ENCODE data around the gene DNA2. TPM values are rescaled to one million over a fixed set of nuclear protein-coding genes. Genes with fewer than 3 reads are reported as not detected.

The DNA2 gene
- total RNA-seq, 1 donor from 2014 or later: 5.8 TPM

GRCh38 chr10:68499544-68499943 is 27.8 kb upstream of the DNA2 start:
- no peak overlapping the region for H3K4me2 ChIP-seq (ENCODE audit: low read length)
- FAIRE-seq: no peak
- TF ChIP-seq CTCF (IDR thresholded peaks at IDR 0.05; ENCODE audit: insufficient read depth, low read depth, low read length) (no peak), EZH2 (IDR thresholded peaks at IDR 0.05; ENCODE audit: insufficient read depth, low read length) (no peak)
- H3K4me1 Mint-ChIP-seq (ENCODE audit: low read depth, unreplicated experiment): no peaks in the 10 kb centered on the region
- H3K4me3 ChIP-seq (ENCODE audit: insufficient read depth, low read depth, low read length): no peak overlapping the region
- DNase-seq (ENCODE audit: low read depth): no peak
- H3K9ac ChIP-seq (ENCODE audit: low read length): no peak overlapping the region
- H3K79me2 ChIP-seq (ENCODE audit: insufficient read depth, low read length): no peaks in the 10 kb centered on the region
- no peaks in the 10 kb centered on the region for H4K20me1 ChIP-seq (ENCODE audit: insufficient read depth, low read length)
- no peak overlapping the region for H3K4me3 Mint-ChIP-seq (ENCODE audit: unreplicated experiment)
- no peak overlapping the region for H2AFZ ChIP-seq (ENCODE audit: low read depth, low read length)
- no peaks in the 10 kb centered on the region for H3K9me3 ChIP-seq (ENCODE audit: insufficient read depth, low read depth, low read length)
- no peaks in the 10 kb centered on the region for H3K27me3 ChIP-seq (ENCODE audit: insufficient read depth, low read length)
- peaks cover 10% of the 10 kb centered on the region for H3K36me3 Mint-ChIP-seq (ENCODE audit: low read depth, unreplicated experiment)
- H3K36me3 ChIP-seq (ENCODE audit: insufficient read depth, low read length): peaks cover 16% of the 10 kb centered on the region
- H3K27ac Mint-ChIP-seq (ENCODE audit: unreplicated experiment): no peak overlapping the region
- H3K27ac ChIP-seq (ENCODE audit: low read depth, low read length): no peak overlapping the region
- no peaks in the 10 kb centered on the region for H3K4me1 ChIP-seq (ENCODE audit: insufficient read depth, low read length)
- no peaks in the 10 kb centered on the region for H3K9me3 Mint-ChIP-seq (ENCODE audit: unreplicated experiment)
- H3K27me3 Mint-ChIP-seq (ENCODE audit: low read depth, unreplicated experiment): no peaks in the 10 kb centered on the region

GRCh38 chr10:68496072-68496471 is 24.3 kb upstream of the DNA2 start:
- no peak overlapping the region for H3K4me2 ChIP-seq (ENCODE audit: low read length)
- no peak for FAIRE-seq
- H3K9me3 ChIP-seq (ENCODE audit: insufficient read depth, low read depth, low read length): no peaks in the 10 kb centered on the region
- H3K4me1 ChIP-seq (ENCODE audit: insufficient read depth, low read length): no peaks in the 10 kb centered on the region
- peaks cover 13% of the 10 kb centered on the region for H3K36me3 Mint-ChIP-seq (ENCODE audit: low read depth, unreplicated experiment)
- H3K4me3 ChIP-seq (ENCODE audit: insufficient read depth, low read depth, low read length): no peak overlapping the region
- TF ChIP-seq EZH2 (IDR thresholded peaks at IDR 0.05; ENCODE audit: insufficient read depth, low read length): no peak
- no peak overlapping the region for H2AFZ ChIP-seq (ENCODE audit: low read depth, low read length)
- no peak overlapping the region for H3K27ac Mint-ChIP-seq (ENCODE audit: unreplicated experiment)
- no peaks in the 10 kb centered on the region for H3K27me3 Mint-ChIP-seq (ENCODE audit: low read depth, unreplicated experiment)
- DNase-seq (ENCODE audit: low read depth): no peak
- no peaks in the 10 kb centered on the region for H3K27me3 ChIP-seq (ENCODE audit: insufficient read depth, low read length)
- peaks cover 16% of the 10 kb centered on the region for H3K36me3 ChIP-seq (ENCODE audit: insufficient read depth, low read length)
- H3K4me1 Mint-ChIP-seq (ENCODE audit: low read depth, unreplicated experiment): no peaks in the 10 kb centered on the region
- no peak overlapping the region for H3K27ac ChIP-seq (ENCODE audit: low read depth, low read length)
- no peaks in the 10 kb centered on the region for H4K20me1 ChIP-seq (ENCODE audit: insufficient read depth, low read length)
- no peak overlapping the region for H3K4me3 Mint-ChIP-seq (ENCODE audit: unreplicated experiment)
- no peaks in the 10 kb centered on the region for H3K79me2 ChIP-seq (ENCODE audit: insufficient read depth, low read length)
- no peak overlapping the region for H3K9ac ChIP-seq (ENCODE audit: low read length)
- H3K9me3 Mint-ChIP-seq (ENCODE audit: unreplicated experiment): no peaks in the 10 kb centered on the region

GRCh38 chr10:68492118-68492517 is 20.3 kb upstream of the DNA2 start:
- Mint-ChIP-seq H3K27ac (ENCODE audit: unreplicated experiment) (no peak overlapping the region), H3K4me3 (ENCODE audit: unreplicated experiment) (no peak overlapping the region), H3K36me3 (ENCODE audit: low read depth, unreplicated experiment) (peaks cover 14% of the 10 kb centered on the region), H3K4me1 (ENCODE audit: low read depth, unreplicated experiment) (no peaks in the 10 kb centered on the region), H3K27me3 (ENCODE audit: low read depth, unreplicated experiment) (no peaks in the 10 kb centered on the region), H3K9me3 (ENCODE audit: unreplicated experiment) (no peaks in the 10 kb centered on the region)
- DNase-seq (ENCODE audit: low read depth) (no peak), FAIRE-seq (no peak)
- TF ChIP-seq CTCF (IDR thresholded peaks at IDR 0.05; ENCODE audit: insufficient read depth, low read depth, low read length): no peak
- no peak for TF ChIP-seq EZH2 (IDR thresholded peaks at IDR 0.05; ENCODE audit: insufficient read depth, low read length)
- H3K4me1 ChIP-seq (ENCODE audit: insufficient read depth, low read length): no peaks in the 10 kb centered on the region
- no peak overlapping the region for H3K27ac ChIP-seq (ENCODE audit: low read depth, low read length)
- H3K9ac ChIP-seq (ENCODE audit: low read length): no peak overlapping the region
- peaks cover 19% of the 10 kb centered on the region for H3K36me3 ChIP-seq (ENCODE audit: insufficient read depth, low read length)
- H3K4me3 ChIP-seq (ENCODE audit: insufficient read depth, low read depth, low read length): no peak overlapping the region
- H3K4me2 ChIP-seq (ENCODE audit: low read length): no peak overlapping the region
- H3K79me2 ChIP-seq (ENCODE audit: insufficient read depth, low read length): no peaks in the 10 kb centered on the region
- no peak overlapping the region for H2AFZ ChIP-seq (ENCODE audit: low read depth, low read length)
- no peaks in the 10 kb centered on the region for H3K9me3 ChIP-seq (ENCODE audit: insufficient read depth, low read depth, low read length)
- H4K20me1 ChIP-seq (ENCODE audit: insufficient read depth, low read length): no peaks in the 10 kb centered on the region
- H3K27me3 ChIP-seq (ENCODE audit: insufficient read depth, low read length): no peaks in the 10 kb centered on the region
